Spinal cord (tissue), 10 donors: ENCODE results near the gene SNX19. TPM values are rescaled to one million over a fixed set of nuclear protein-coding genes. Genes with fewer than 3 reads are reported as not detected.

Experiments used
- DNase-seq, 6 donors: peaks; one replicate each; pipeline versions ENCODE4 v3.0.0 to v3.0.0-alpha.2; 2013 to 2015; ENCODE audit warnings: low spot score in 6 of 6, low read depth in 4 of 6
- H3K27ac ChIP-seq: one replicate; pipeline ENCODE4 v1.5.1; 2013; ENCODE audit warnings: low read depth, low read length, control low read depth
- H3K27me3 ChIP-seq: one replicate; pipeline ENCODE4 v1.6.1; 2013; ENCODE audit warnings: low read length; ENCODE audit not compliant: control insufficient read depth, insufficient read depth
- H3K36me3 ChIP-seq: one replicate; pipeline ENCODE4 v1.6.1; 2013; ENCODE audit warnings: low read length; ENCODE audit not compliant: control insufficient read depth, insufficient read depth
- H3K4me1 ChIP-seq: one replicate; pipeline ENCODE4 v1.6.1; 2013; ENCODE audit warnings: low read length; ENCODE audit not compliant: control insufficient read depth, insufficient read depth
- H3K4me3 ChIP-seq: one replicate; pipeline ENCODE4 v1.5.1; 2013; ENCODE audit warnings: low read depth, low read length, control low read depth
- H3K9me3 ChIP-seq: one replicate; pipeline ENCODE4 v1.6.1; 2013; ENCODE audit warnings: low read length; ENCODE audit not compliant: control insufficient read depth, insufficient read depth
- WGBS: methylation state at CpG from one replicate; pipeline ENCODE4 v1.1.5; 2013; ENCODE audit warnings: missing lambda C conversion rate; ENCODE audit not compliant: insufficient coverage; 5-methylcytosine and 5-hydroxymethylcytosine counted together
- polyA plus RNA-seq, 2 donors: library from polyadenylated mRNA; unstranded; fragments of 120-200 nt; gene quantifications; one replicate each; pipeline ENCODE4 v1.2.1, GENCODE V29; 2013; ENCODE audit not compliant: insufficient read length in 2 of 2
- total RNA-seq, 2 donors: library from RNA; depleted of rRNA in 1 of 2; stranded (reverse); fragments of 120-200 nt in 1 of 2; fragments of >200 nt in 1 of 2; gene quantifications; one replicate each; pipeline versions ENCODE4 v1.2.3 to v1.2.4, GENCODE V29; 2013 to 2014
- donor health status: healthy.

The SNX19 gene
- total and polyA plus RNA-seq, 4 donors, result 47.1 to 64.4 (median 53.3) TPM

- H3K27me3 ChIP-seq, result no peaks in the 10 kb centered on the region
- H3K9me3 ChIP-seq, result no peaks in the 10 kb centered on the region
- H3K4me1 ChIP-seq, result no peaks in the 10 kb centered on the region
- WGBS, result 57% methylated on average over 4 of the region's 7 CpGs
- DNase-seq, result no peak
- peaks cover under 1% of the 10 kb centered on the region for H3K36me3 ChIP-seq
- no peak overlapping the region for H3K27ac ChIP-seq
- H3K4me3 ChIP-seq, result no peak overlapping the region
These were observed 47.4 kb downstream of the SNX19 start for GRCh38 chr11:130868721-130869390.

- Histone ChIP-seq H3K27ac (no peak overlapping the region), H3K4me3 (no peak overlapping the region), H3K27me3 (no peaks in the 10 kb centered on the region), H3K36me3 (no peaks in the 10 kb centered on the region), H3K4me1 (no peaks in the 10 kb centered on the region), H3K9me3 (no peaks in the 10 kb centered on the region)
- peak in 3 of 6 donors; percentile 18 to 45 (median 27) for DNase-seq
- 40% methylated on average over 1 of the region's 8 CpGs for WGBS
These were observed 48.1 kb downstream of the SNX19 start for GRCh38 chr11:130868086-130868710.

GRCh38 chr11:130866831-130867230 is 49.4 kb downstream of the SNX19 start:
- DNase-seq, result no peak
- H3K4me1 ChIP-seq, result peaks cover 7% of the 10 kb centered on the region
- H3K27me3 ChIP-seq, result no peaks in the 10 kb centered on the region
- H3K36me3 ChIP-seq, result no peaks in the 10 kb centered on the region
- no peak overlapping the region for H3K27ac ChIP-seq
- no peaks in the 10 kb centered on the region for H3K9me3 ChIP-seq
- 57% methylated on average over 3 of the region's 4 CpGs for WGBS
- H3K4me3 ChIP-seq, result no peak overlapping the region

- Histone ChIP-seq H3K27me3 (no peaks in the 10 kb centered on the region), H3K27ac (no peak overlapping the region), H3K36me3 (no peaks in the 10 kb centered on the region), H3K4me1 (peaks cover 15% of the 10 kb centered on the region), H3K9me3 (no peaks in the 10 kb centered on the region), H3K4me3 (no peak overlapping the region)
- no peak for DNase-seq
- WGBS, result 83% methylated on average over 6 of the region's 7 CpGs
These were observed 50.5 kb downstream of the SNX19 start for GRCh38 chr11:130865774-130866114.

GRCh38 chr11:130865091-130865773 is 51.0 kb downstream of the SNX19 start:
- WGBS, result 75% methylated on average over 11 of the region's 11 CpGs
- Histone ChIP-seq H3K36me3 (no peaks in the 10 kb centered on the region), H3K4me1 (peaks cover 15% of the 10 kb centered on the region), H3K27ac (no peak overlapping the region), H3K9me3 (no peaks in the 10 kb centered on the region), H3K4me3 (no peak overlapping the region), H3K27me3 (no peaks in the 10 kb centered on the region)
- DNase-seq, result no peak

- no peak overlapping the region for H3K27ac ChIP-seq
- H3K9me3 ChIP-seq, result no peaks in the 10 kb centered on the region
- WGBS, result 22% methylated on average over 30 of the region's 30 CpGs
- DNase-seq, result peak; percentile 89 to 98 (median 94)
- peaks cover 15% of the 10 kb centered on the region for H3K4me1 ChIP-seq
- no peaks in the 10 kb centered on the region for H3K36me3 ChIP-seq
- H3K4me3 ChIP-seq, result peak overlapping the region; percentile 20
- H3K27me3 ChIP-seq, result no peaks in the 10 kb centered on the region
These were observed 54.1 kb downstream of the SNX19 start for GRCh38 chr11:130861902-130862860.

- Histone ChIP-seq H3K9me3 (no peaks in the 10 kb centered on the region), H3K36me3 (no peaks in the 10 kb centered on the region), H3K27me3 (no peaks in the 10 kb centered on the region), H3K4me1 (peaks cover 15% of the 10 kb centered on the region), H3K27ac (no peak overlapping the region), H3K4me3 (no peak overlapping the region)
- DNase-seq, result no peak
- 90% methylated on average over 12 of the region's 14 CpGs for WGBS
These were observed 55.0 kb downstream of the SNX19 start for GRCh38 chr11:130861283-130861682.

GRCh38 chr11:130859886-130860285 is 56.4 kb downstream of the SNX19 start:
- no peaks in the 10 kb centered on the region for H3K36me3 ChIP-seq
- no peaks in the 10 kb centered on the region for H3K9me3 ChIP-seq
- peak in 1 of 6 donors; percentile 46 for DNase-seq
- no CpG with 5 or more reads among the region's 1 CpG for WGBS
- no peak overlapping the region for H3K27ac ChIP-seq
- H3K27me3 ChIP-seq, result no peaks in the 10 kb centered on the region
- no peak overlapping the region for H3K4me3 ChIP-seq
- peaks cover 15% of the 10 kb centered on the region for H3K4me1 ChIP-seq

GRCh38 chr11:130858215-130858614 is 58.1 kb downstream of the SNX19 start:
- no peak overlapping the region for H3K27ac ChIP-seq
- WGBS, result 92% methylated on average over 1 of the region's 2 CpGs
- no peak for DNase-seq
- peaks cover 15% of the 10 kb centered on the region for H3K4me1 ChIP-seq
- no peaks in the 10 kb centered on the region for H3K27me3 ChIP-seq
- H3K36me3 ChIP-seq, result no peaks in the 10 kb centered on the region
- H3K4me3 ChIP-seq, result no peak overlapping the region
- H3K9me3 ChIP-seq, result no peaks in the 10 kb centered on the region
